ENCODE results near the gene ZNF280D. TPM values are rescaled to one million over a fixed set of nuclear protein-coding genes. Genes with fewer than 3 reads are reported as not detected.

The ZNF280D gene
- total RNA-seq = 9.4 and 9.9 TPM in 2 replicates

GRCh38 chr15:56733136-56734012 lies at the start of gene ZNF280D:
ZNF280D (minus strand) TSS chr15:56733509; CDS start chr15:56707109, 26,400 bp downstream.

Other genes starting within 250 kb of the ZNF280D start
- 58.3 and 74.8 TPM in 2 replicates for gene TCF12, start 185.1 kb upstream of the ZNF280D start, total RNA-seq